ENCODE results near the gene MYCBPAP.

Gene MYCBPAP

DNA sequence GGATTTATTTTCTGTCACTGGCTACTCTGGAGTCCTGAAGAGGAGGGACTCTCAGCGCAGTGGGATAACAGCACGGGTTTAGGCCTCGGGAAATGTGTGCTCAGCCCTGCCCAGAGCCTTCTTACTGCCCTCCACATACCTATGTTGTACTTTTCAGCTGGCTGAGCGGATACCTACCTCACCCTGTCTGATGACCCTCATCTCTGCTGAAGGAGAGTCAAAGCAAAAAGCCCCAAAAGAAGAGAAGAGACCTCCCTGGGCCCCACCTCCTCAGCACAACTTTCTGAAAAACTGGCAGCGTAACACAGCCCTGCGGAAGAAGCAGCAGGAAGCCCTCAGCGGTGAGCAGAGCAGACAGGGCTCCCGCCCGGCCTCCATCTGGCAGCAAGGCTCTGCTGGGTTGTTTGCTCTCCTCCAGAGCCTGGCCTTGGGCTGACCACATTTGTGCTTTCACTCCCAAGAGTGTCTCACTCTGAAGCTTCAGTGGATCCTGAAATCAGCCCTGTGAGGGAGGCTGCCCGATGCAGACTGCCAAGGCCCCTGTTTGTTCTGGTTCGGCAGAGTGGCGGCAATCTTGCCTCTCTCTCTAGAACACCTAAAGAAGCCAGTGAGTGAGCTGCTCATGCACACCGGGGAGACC, 10.3 kb downstream of the MYCBPAP start:
- H3K4me1 Mint-ChIP-seq: peaks cover 67% of the 10 kb centered on the region
- H3K27ac Mint-ChIP-seq: peak overlapping the region; percentile 90
- peaks cover 3% of the 10 kb centered on the region for H3K27me3 Mint-ChIP-seq (ENCODE audit: low read depth, poor library complexity)
- no peak for DNase-seq
- no peak overlapping the region for H3K4me3 Mint-ChIP-seq
- H3K36me3 Mint-ChIP-seq (ENCODE audit: low read depth): no peaks in the 10 kb centered on the region
- TF ChIP-seq, protein P1, sequence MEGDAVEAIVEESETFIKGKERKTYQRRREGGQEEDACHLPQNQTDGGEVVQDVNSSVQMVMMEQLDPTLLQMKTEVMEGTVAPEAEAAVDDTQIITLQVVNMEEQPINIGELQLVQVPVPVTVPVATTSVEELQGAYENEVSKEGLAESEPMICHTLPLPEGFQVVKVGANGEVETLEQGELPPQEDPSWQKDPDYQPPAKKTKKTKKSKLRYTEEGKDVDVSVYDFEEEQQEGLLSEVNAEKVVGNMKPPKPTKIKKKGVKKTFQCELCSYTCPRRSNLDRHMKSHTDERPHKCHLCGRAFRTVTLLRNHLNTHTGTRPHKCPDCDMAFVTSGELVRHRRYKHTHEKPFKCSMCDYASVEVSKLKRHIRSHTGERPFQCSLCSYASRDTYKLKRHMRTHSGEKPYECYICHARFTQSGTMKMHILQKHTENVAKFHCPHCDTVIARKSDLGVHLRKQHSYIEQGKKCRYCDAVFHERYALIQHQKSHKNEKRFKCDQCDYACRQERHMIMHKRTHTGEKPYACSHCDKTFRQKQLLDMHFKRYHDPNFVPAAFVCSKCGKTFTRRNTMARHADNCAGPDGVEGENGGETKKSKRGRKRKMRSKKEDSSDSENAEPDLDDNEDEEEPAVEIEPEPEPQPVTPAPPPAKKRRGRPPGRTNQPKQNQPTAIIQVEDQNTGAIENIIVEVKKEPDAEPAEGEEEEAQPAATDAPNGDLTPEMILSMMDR (IDR thresholded peaks at IDR 0.05): no peak
- no peaks in the 10 kb centered on the region for H3K9me3 Mint-ChIP-seq

DNA sequence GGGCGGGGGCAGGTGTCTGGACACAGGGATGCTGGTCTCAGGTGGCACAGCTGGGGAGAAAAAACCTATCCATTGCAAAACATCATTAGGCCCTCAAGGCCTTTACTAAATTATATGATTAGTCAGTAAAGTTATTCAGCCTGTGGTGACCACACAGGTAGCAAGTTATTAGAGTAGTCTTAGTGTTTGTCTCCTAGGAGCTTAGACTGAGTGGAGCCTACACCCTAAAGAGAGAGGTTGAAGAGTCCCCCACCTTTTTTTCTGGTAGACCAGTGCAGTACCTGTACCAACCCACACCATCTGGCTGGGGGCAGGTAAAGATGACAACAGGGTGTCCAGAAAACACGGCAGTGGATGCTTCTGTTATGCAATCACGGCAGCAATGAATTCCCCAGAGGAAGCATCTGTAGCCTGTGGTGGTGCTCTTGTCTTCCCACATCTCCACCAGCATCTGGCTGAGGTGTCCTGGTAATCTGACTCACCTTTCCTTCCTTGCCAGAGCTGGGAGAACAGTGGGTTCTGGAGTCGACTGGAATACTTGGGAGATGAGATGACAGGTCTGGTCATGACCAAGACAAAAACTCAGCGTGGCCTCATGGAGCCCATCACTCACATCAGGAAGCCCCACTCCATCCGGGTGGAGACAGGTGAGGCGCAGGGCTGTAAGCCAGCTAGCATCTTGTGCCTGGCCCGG, 11.0 kb downstream of the MYCBPAP start:
- Mint-ChIP-seq H3K27me3 (ENCODE audit: low read depth, poor library complexity) (peaks cover 3% of the 10 kb centered on the region), H3K4me1 (peaks cover 71% of the 10 kb centered on the region), H3K36me3 (ENCODE audit: low read depth) (no peaks in the 10 kb centered on the region), H3K27ac (no peak overlapping the region), H3K4me3 (no peak overlapping the region), H3K9me3 (no peaks in the 10 kb centered on the region)
- TF ChIP-seq, protein P1 (IDR thresholded peaks at IDR 0.05): no peak
- no peak for DNase-seq

DNA sequence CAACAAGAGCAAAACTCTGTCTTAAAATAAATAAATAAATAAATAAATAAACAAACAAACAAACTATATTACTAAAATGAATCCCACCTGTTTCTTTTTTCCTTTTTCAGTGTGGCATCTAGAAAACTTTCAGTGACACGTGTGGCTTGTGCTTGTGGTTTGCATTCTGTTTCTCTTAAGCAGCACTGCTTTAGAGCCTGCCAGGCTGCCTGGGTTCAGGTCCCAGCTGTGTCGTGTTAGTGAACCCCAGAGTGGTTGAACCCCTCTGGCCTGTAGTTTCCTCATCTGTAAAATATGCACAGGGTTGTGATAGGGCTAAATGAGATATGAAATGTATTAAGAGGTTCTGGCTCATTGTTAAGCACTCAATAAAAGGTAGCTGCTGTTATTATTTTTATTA, 12.2 kb downstream of the MYCBPAP start:
- DNase-seq: no peak
- H3K4me1 Mint-ChIP-seq: peaks cover 64% of the 10 kb centered on the region
- no peak overlapping the region for H3K27ac Mint-ChIP-seq
- TF ChIP-seq, protein P1 (IDR thresholded peaks at IDR 0.05): no peak
- peaks cover 3% of the 10 kb centered on the region for H3K27me3 Mint-ChIP-seq (ENCODE audit: low read depth, poor library complexity)
- no peaks in the 10 kb centered on the region for H3K9me3 Mint-ChIP-seq
- H3K4me3 Mint-ChIP-seq: no peak overlapping the region
- no peaks in the 10 kb centered on the region for H3K36me3 Mint-ChIP-seq (ENCODE audit: low read depth)

DNA sequence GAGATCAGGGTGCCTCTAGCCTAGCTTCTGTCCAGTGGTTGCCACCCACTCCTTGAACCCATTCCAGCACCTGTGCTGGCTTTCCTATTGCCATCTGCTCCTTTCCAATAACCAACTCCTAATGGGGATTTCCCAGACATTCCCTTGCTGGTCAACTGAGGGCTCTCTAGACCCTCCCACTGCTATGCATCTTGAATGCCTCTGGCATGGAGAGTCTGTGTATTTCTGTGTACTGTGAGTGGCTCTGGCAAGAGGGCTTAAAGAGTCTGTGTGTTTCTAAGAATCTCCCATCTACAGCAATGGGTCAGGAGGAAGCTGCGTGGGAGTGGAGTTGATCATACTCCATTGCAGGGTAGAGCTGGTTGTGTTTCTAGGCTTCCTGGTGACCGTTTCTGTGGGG, 13.3 kb downstream of the MYCBPAP start:
- DNase-seq: no peak
- Mint-ChIP-seq H3K27ac (no peak overlapping the region), H3K4me3 (no peak overlapping the region), H3K9me3 (no peaks in the 10 kb centered on the region), H3K27me3 (ENCODE audit: low read depth, poor library complexity) (peaks cover 2% of the 10 kb centered on the region), H3K36me3 (ENCODE audit: low read depth) (no peaks in the 10 kb centered on the region), H3K4me1 (peaks cover 64% of the 10 kb centered on the region)
- TF ChIP-seq, protein P1 (IDR thresholded peaks at IDR 0.05): no peak

DNA sequence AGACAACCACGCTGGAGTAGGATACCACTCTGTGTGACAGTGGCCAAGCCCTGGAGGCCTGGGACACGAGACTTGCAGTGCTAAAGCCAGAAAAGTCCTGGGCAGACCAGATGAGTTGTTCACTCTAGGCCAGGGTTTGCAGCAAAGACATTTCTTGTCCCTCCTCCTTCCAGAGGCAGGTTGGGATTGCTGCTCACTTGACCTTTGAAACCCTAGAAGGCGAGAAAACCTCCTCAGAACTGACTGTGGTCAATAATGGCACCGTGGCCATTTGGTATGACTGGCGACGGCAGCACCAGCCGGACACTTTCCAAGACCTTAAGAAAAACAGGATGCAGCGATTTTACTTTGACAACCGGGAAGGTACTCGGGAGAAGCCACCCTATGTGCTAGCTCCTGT, 14.5 kb downstream of the MYCBPAP start:
- H3K27me3 Mint-ChIP-seq (ENCODE audit: low read depth, poor library complexity): peaks cover 2% of the 10 kb centered on the region

More for the DNA sequence above, 14.5 kb downstream of the MYCBPAP start:
- TF ChIP-seq, protein P1 (IDR thresholded peaks at IDR 0.05): no peak
- peaks cover 56% of the 10 kb centered on the region for H3K4me1 Mint-ChIP-seq
- no peak for DNase-seq
- no peaks in the 10 kb centered on the region for H3K9me3 Mint-ChIP-seq
- H3K4me3 Mint-ChIP-seq: no peak overlapping the region
- peak overlapping the region; percentile 92 for H3K27ac Mint-ChIP-seq
- H3K36me3 Mint-ChIP-seq (ENCODE audit: low read depth): no peaks in the 10 kb centered on the region
